GM19324 (cell line): ENCODE results near the gene OR3A1.
"Not testable (repeated sequence)": the region's sequence is repeated elsewhere in the genome, so short reads cannot be mapped to it uniquely, and the experiment has no call there.

ENCODE experiments used
- ATAC-seq: cut with Tn5 transposase; IDR thresholded peaks from one replicate; pipeline ENCODE4 v1.9.1; 2021; ENCODE audit warnings: mild to moderate bottlenecking, moderate library complexity; ENCODE audit not compliant: unreplicated experiment, low FRiP score

Gene OR3A1

GRCh38 chr17:3298260-3298659 lies at the start of gene OR3A1:
Gene OR3A1 (minus strand): TSS chr17:3298360. CDS start chr17:3292582, 5,778 bp downstream.
- no peak for ATAC-seq

- not testable (repeated sequence) for ATAC-seq
These were observed 44.6 kb upstream of the OR3A1 start for GRCh38 chr17:3342782-3343181.

- no peak for ATAC-seq
These were observed 37.7 kb upstream of the OR3A1 start for GRCh38 chr17:3335876-3336275.

- no peak for ATAC-seq
These were observed 20.2 kb upstream of the OR3A1 start for GRCh38 chr17:3318336-3318735.

GRCh38 chr17:3316836-3317235 lies 18.7 kb upstream of the OR3A1 start:
- no peak for ATAC-seq

GRCh38 chr17:3308603-3309002 lies 10.4 kb upstream of the OR3A1 start:
- no peak for ATAC-seq

- ATAC-seq: no peak
These were observed 2.5 kb downstream of the OR3A1 start for GRCh38 chr17:3295632-3296031.

- not testable (repeated sequence) for ATAC-seq
These were observed 4.6 kb downstream of the OR3A1 start for GRCh38 chr17:3293548-3293947.

GRCh38 chr17:3282901-3283300 lies 15.3 kb downstream of the OR3A1 start:
- ATAC-seq: no peak

- ATAC-seq: no peak
These were observed 22.0 kb downstream of the OR3A1 start for GRCh38 chr17:3276126-3276525.

GRCh38 chr17:3271072-3271848 lies 26.9 kb downstream of the OR3A1 start:
- no peak for ATAC-seq

GRCh38 chr17:3260600-3260999 lies 37.6 kb downstream of the OR3A1 start:
- ATAC-seq: no peak

GRCh38 chr17:3260163-3260562 lies 38.0 kb downstream of the OR3A1 start:
- ATAC-seq: no peak

- no peak for ATAC-seq
These were observed 41.6 kb downstream of the OR3A1 start for GRCh38 chr17:3256575-3256974.

GRCh38 chr17:3249013-3249412 lies 49.1 kb downstream of the OR3A1 start:
- not testable (repeated sequence) for ATAC-seq

GRCh38 chr17:3244841-3245240 lies 53.3 kb downstream of the OR3A1 start:
- not testable (repeated sequence) for ATAC-seq

- ATAC-seq: not testable (repeated sequence)
These were observed 57.1 kb downstream of the OR3A1 start for GRCh38 chr17:3241044-3241443.
